DND-41 (cell line): ENCODE measurements around the gene ZFYVE28.

Source experiments
- ATAC-seq: fragments of 200-7000 bp; cut with Tn5 transposase; 3 replicates; pipeline ENCODE4 v1.9.1; 2021; ENCODE audit warnings: low read depth; ENCODE audit not compliant: insufficient read depth
- DNase-seq: peaks from one replicate; pipeline ENCODE4 v3.0.0-alpha.2; 2020
- H2AFZ ChIP-seq: 2 replicates; pipeline ENCODE4 v1.6.0; 2012; ENCODE audit warnings: low read depth, low read length
- H3K27ac ChIP-seq: 2 replicates; pipeline ENCODE4 v1.5.1; 2012; ENCODE audit warnings: low read length, inconsistent platforms
- H3K27me3 ChIP-seq: fragments of 200-600 bp; sonication (generic); 2 replicates; pipeline ENCODE4 v1.6.0; 2012; ENCODE audit warnings: low read length, mild to moderate bottlenecking, inconsistent platforms; ENCODE audit not compliant: insufficient read depth, poor library complexity
- H3K36me3 ChIP-seq: 2 replicates; pipeline ENCODE4 v1.5.1; 2012; ENCODE audit warnings: low read length, inconsistent platforms; ENCODE audit not compliant: insufficient read depth
- H3K4me1 ChIP-seq: 2 replicates; pipeline ENCODE4 v1.5.1; 2012; ENCODE audit warnings: mild to moderate bottlenecking, low read length; ENCODE audit not compliant: insufficient read depth
- H3K4me2 ChIP-seq: 2 replicates; pipeline ENCODE4 v1.6.0; 2012; ENCODE audit warnings: mild to moderate bottlenecking, moderate library complexity, low read length, inconsistent platforms; ENCODE audit not compliant: insufficient read depth
- H3K4me3 ChIP-seq, 2 experiments: fragments of 200-600 bp in 1 of 2; shearing (Covaris generic) in 1 of 2; 2 replicates each; pipeline ENCODE4 v1.5.1; 2012 to 2016; ENCODE audit warnings: inconsistent platforms in 2 of 2, low read length in 2 of 2, mild to moderate bottlenecking in 2 of 2, low read depth in 1 of 2, moderate library complexity in 1 of 2
- H3K79me2 ChIP-seq: 2 replicates; pipeline ENCODE4 v1.6.0; 2012; ENCODE audit warnings: low read length, inconsistent platforms; ENCODE audit not compliant: insufficient read depth
- H3K9ac ChIP-seq: 2 replicates; pipeline ENCODE4 v1.6.0; 2012; ENCODE audit warnings: low read depth, mild to moderate bottlenecking, inconsistent platforms, low read length, moderate library complexity
- H3K9me3 ChIP-seq: 2 replicates; pipeline ENCODE4 v1.5.1; 2012; ENCODE audit warnings: low read length, moderate library complexity, mild to moderate bottlenecking, inconsistent platforms; ENCODE audit not compliant: insufficient read depth, severe bottlenecking
- H4K20me1 ChIP-seq: 2 replicates; pipeline ENCODE4 v1.6.0; 2012; ENCODE audit warnings: low read length; ENCODE audit not compliant: insufficient read depth
- CTCF ChIP-seq: IDR thresholded peaks from 2 replicates; pipeline ENCODE4 v1.5.1; 2012; ENCODE audit warnings: borderline replicate concordance, low read length, moderate library complexity, mild to moderate bottlenecking; ENCODE audit not compliant: poor library complexity, severe bottlenecking; ENCODE audit errors: extremely low read depth
- EZH2 ChIP-seq: IDR thresholded peaks from 3 replicates; pipeline ENCODE4 v1.6.1; 2012; ENCODE audit warnings: borderline replicate concordance, low read depth, mild to moderate bottlenecking, moderate library complexity, low read length, inconsistent platforms; ENCODE audit not compliant: severe bottlenecking

The ZFYVE28 gene

GRCh38 chr4:2353222-2354107, 65.0 kb downstream of the ZFYVE28 start:
- no peak for ATAC-seq
- H3K27ac ChIP-seq, result no peak overlapping the region
- no peaks in the 10 kb centered on the region for H3K9me3 ChIP-seq
- no peak overlapping the region for H3K4me2 ChIP-seq
- no peaks in the 10 kb centered on the region for H3K27me3 ChIP-seq
- H3K9ac ChIP-seq, result no peak overlapping the region
- no peaks in the 10 kb centered on the region for H3K4me1 ChIP-seq
- H3K4me3 ChIP-seq, result no peak overlapping the region
- no peak overlapping the region for H2AFZ ChIP-seq
- no peak for DNase-seq
- no peaks in the 10 kb centered on the region for H3K79me2 ChIP-seq
- TF ChIP-seq CTCF (no peak), EZH2 (no peak)
- no peaks in the 10 kb centered on the region for H3K36me3 ChIP-seq
- no peaks in the 10 kb centered on the region for H4K20me1 ChIP-seq

GRCh38 chr4:2352729-2353221, 65.7 kb downstream of the ZFYVE28 start:
- no peaks in the 10 kb centered on the region for H3K9me3 ChIP-seq
- DNase-seq (no peak), ATAC-seq (no peak)
- H4K20me1 ChIP-seq, result no peaks in the 10 kb centered on the region
- no peaks in the 10 kb centered on the region for H3K79me2 ChIP-seq
- no peak overlapping the region for H2AFZ ChIP-seq
- H3K4me2 ChIP-seq, result no peak overlapping the region
- no peaks in the 10 kb centered on the region for H3K27me3 ChIP-seq
- no peaks in the 10 kb centered on the region for H3K36me3 ChIP-seq
- no peak overlapping the region for H3K27ac ChIP-seq
- no peak overlapping the region for H3K4me3 ChIP-seq
- H3K9ac ChIP-seq, result no peak overlapping the region
- no peak for TF ChIP-seq CTCF
- no peak for TF ChIP-seq EZH2
- no peaks in the 10 kb centered on the region for H3K4me1 ChIP-seq

GRCh38 chr4:2352171-2352570, 66.3 kb downstream of the ZFYVE28 start:
- no peak overlapping the region for H3K4me3 ChIP-seq
- H3K9ac ChIP-seq, result no peak overlapping the region
- no peaks in the 10 kb centered on the region for H3K36me3 ChIP-seq
- no peak overlapping the region for H2AFZ ChIP-seq
- no peaks in the 10 kb centered on the region for H3K27me3 ChIP-seq
- DNase-seq (no peak), ATAC-seq (no peak)
- no peak for TF ChIP-seq CTCF
- no peak for TF ChIP-seq EZH2
- H3K79me2 ChIP-seq, result no peaks in the 10 kb centered on the region
- no peak overlapping the region for H3K4me2 ChIP-seq
- no peak overlapping the region for H3K27ac ChIP-seq
- no peaks in the 10 kb centered on the region for H3K4me1 ChIP-seq
- no peaks in the 10 kb centered on the region for H4K20me1 ChIP-seq
- H3K9me3 ChIP-seq, result no peaks in the 10 kb centered on the region
